Colonic mucosa (tissue), 4 donors: ENCODE data around the gene TNFRSF18. TPM values are rescaled to one million over a fixed set of nuclear protein-coding genes. Genes with fewer than 3 reads are reported as not detected.

Experiments used
- DNase-seq: peaks from one replicate; pipeline ENCODE4 v3.0.0-alpha.2; 2020
- H3K27ac ChIP-seq: fragments of 200-600 bp; one replicate; pipeline ENCODE4 v1.8.0; 2021
- H3K27me3 ChIP-seq: fragments of 200-600 bp; one replicate; pipeline ENCODE4 v1.8.0; 2021
- H3K36me3 ChIP-seq: fragments of 200-600 bp; one replicate; pipeline ENCODE4 v1.8.0; 2021
- H3K4me1 ChIP-seq: fragments of 200-600 bp; one replicate; pipeline ENCODE4 v1.8.0; 2021; ENCODE audit warnings: mild to moderate bottlenecking
- H3K4me3 ChIP-seq: fragments of 200-600 bp; one replicate; pipeline ENCODE4 v1.8.0; 2021
- H3K9ac ChIP-seq, 2 donors: one replicate each; pipeline ENCODE4 v1.7.0; 2013; ENCODE audit warnings: control low read depth in 2 of 2, low read depth in 2 of 2, low read length in 2 of 2
- H3K9me3 ChIP-seq: fragments of 200-600 bp; one replicate; pipeline ENCODE4 v1.8.0; 2021
- CTCF ChIP-seq: fragments of 200-600 bp; IDR thresholded peaks from one replicate; pipeline ENCODE4 v1.8.0; 2022; ENCODE audit warnings: antibody characterized with exemption, mild to moderate bottlenecking
- intact Hi-C: fragments of 100-400 bp; cut with DNase I; formaldehyde crosslinking; loops from one replicate; pipeline ENCODE4 v1.14.1; 2022
- total RNA-seq, 2 donors: library from RNA; stranded (reverse); fragmentation: NEBNext Ultra II Directional in 1 of 2; extraction: Animal tissue kit (Norgen Biotek cat#: 25700) in 1 of 2; gene quantifications; one replicate each; pipeline ENCODE4 v1.2.1, GENCODE V29; 2021
- donor health status: healthy.
- donor health status: DM: no; HTN: no; CAD: no.
- donor health status: DM: no; HTN: no; CAD: no.

TNFRSF18 gene
- total RNA-seq, 2 donors from 2014 or later = 0.61 to 1.7 TPM

DNA sequence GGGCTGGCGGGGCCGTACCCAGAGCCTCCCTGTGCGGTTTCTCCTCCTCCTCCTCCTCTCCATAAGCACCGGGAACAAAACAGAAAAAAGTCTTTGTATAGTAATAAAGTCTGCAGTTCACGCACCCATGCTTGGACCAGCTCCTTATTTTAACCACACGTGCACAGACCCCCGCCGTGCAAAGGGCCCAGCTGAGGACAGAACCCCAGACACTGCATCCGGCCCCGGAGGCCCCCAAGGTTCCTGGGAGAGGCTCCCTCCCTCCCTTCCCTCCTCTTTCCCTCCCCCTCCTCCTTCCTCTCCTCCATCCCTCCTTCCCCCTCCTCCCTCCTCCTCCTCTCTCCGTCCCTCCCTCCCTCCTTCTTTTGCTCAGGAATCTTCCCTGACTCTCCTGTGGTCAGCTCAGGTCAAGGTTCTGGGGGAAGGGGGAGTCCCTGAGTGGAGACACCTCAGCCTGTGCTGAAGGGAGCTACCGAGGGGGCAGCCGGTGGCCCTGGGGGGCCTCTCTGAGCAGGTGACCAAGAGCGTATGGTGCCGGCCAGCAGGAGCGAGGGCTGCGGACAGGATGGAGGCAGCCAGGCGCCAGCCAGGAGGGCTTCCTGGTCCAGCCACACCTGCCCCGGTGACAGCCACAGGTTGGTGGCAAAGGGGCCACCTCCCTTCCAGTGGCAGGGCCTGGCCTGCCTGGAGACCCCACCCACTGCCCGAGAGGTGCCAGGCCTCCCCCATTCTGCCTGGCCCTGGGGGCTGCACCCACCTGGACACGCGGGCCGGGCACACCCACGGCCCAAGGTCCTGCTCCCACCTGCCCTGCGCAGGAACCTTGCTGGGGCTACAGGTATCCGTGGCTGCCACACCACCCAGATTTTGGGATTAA lies 35.9 kb downstream of the TNFRSF18 start:
- H3K4me3 ChIP-seq = no peak overlapping the region
- TF ChIP-seq CTCF = no peak
- peak; percentile 56 for DNase-seq
- no peaks in the 10 kb centered on the region for H3K36me3 ChIP-seq
- intact Hi-C loops = loop anchor here (10.0 kb wide), 1 partner anchor 54 kb away; no protein-coding TSS in a partner anchor
- peaks cover 8% of the 10 kb centered on the region for H3K4me1 ChIP-seq
- H3K9ac ChIP-seq = no peak overlapping the region
- peaks cover 10% of the 10 kb centered on the region for H3K27me3 ChIP-seq
- no peaks in the 10 kb centered on the region for H3K9me3 ChIP-seq
- H3K27ac ChIP-seq = no peak overlapping the region

- Histone ChIP-seq H3K27ac (no peak overlapping the region), H3K9me3 (no peaks in the 10 kb centered on the region), H3K36me3 (no peaks in the 10 kb centered on the region), H3K4me1 (peaks cover 8% of the 10 kb centered on the region), H3K27me3 (peaks cover 10% of the 10 kb centered on the region), H3K4me3 (no peak overlapping the region), H3K9ac (no peak overlapping the region)
- intact Hi-C loops = loop anchor here (10.0 kb wide), 1 partner anchor 55 kb away; no protein-coding TSS in a partner anchor
- DNase-seq = peak; percentile 53
- no peak for TF ChIP-seq CTCF
Measured at GRCh38 chr1:1169429-1170214, 36.8 kb downstream of the TNFRSF18 start.

GRCh38 chr1:1168451-1169411 lies 37.7 kb downstream of the TNFRSF18 start:
- no peak for TF ChIP-seq CTCF
- H3K9ac ChIP-seq = peak overlapping the region in 1 of 2 donors; percentile 26
- no peak overlapping the region for H3K4me3 ChIP-seq
- no peaks in the 10 kb centered on the region for H3K36me3 ChIP-seq
- intact Hi-C loops = no loop called here
- H3K27ac ChIP-seq = peak overlapping the region; percentile 63
- H3K4me1 ChIP-seq = peaks cover 8% of the 10 kb centered on the region
- H3K27me3 ChIP-seq = peaks cover 10% of the 10 kb centered on the region
- DNase-seq = peak; percentile 27
- H3K9me3 ChIP-seq = no peaks in the 10 kb centered on the region

DNA sequence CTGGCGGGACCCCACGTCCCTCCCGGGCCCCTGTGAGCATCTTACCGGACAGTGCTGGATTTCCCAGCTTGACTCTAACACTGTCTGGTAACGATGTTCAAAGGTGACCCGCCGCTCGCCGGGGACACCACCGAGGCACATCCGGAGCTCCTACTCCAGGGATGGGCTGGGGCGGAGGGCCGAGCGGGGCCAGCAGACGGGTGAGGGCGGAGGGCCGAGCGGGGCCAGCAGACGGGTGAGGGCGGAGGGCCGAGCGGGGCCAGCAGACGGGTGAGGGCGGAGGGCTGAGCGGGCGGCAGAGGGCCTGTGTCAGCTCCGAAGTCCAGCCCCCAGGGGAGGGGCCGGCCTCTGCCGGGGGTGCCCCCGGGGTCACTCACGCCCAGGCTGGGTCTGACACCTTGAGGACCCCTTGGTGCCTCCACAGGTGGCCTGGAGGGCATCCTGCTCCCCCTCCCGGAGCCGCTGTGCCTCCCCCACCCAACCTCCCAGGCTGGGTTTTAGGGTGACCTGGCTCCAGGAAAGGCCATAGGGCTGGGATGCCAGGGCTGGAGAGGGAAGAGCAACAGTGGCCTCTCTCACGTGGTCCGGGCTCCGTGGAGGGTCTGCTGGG lies 38.4 kb downstream of the TNFRSF18 start:
- peak overlapping the region; percentile 66 for H3K4me3 ChIP-seq
- intact Hi-C loops = no loop called here
- H3K4me1 ChIP-seq = peaks cover 8% of the 10 kb centered on the region
- peak overlapping the region; percentile 24 to 26 for H3K9ac ChIP-seq
- no peak for DNase-seq
- no peak for TF ChIP-seq CTCF
- no peaks in the 10 kb centered on the region for H3K36me3 ChIP-seq
- no peaks in the 10 kb centered on the region for H3K9me3 ChIP-seq
- peaks cover 10% of the 10 kb centered on the region for H3K27me3 ChIP-seq
- peak overlapping the region; percentile 63 for H3K27ac ChIP-seq
